HL-60 (cell line): ENCODE results near the gene GAK.

Experiments used
- DNase-seq, 2 experiments: peaks; one replicate each; pipeline ENCODE4 v3.0.0-alpha.2; 2010 to 2020; ENCODE audit warnings: low read depth in 1 of 2, low spot score in 1 of 2
- H3K27ac ChIP-seq: fragments of 250-450 bp; sonication (Bioruptor Pico); replicated peaks from 2 replicates; pipeline ENCODE4 v1.5.1; 2020; ENCODE audit warnings: mild to moderate bottlenecking, moderate library complexity
- H3K27me3 ChIP-seq: fragments of 250-450 bp; sonication (Bioruptor Pico); 2 replicates; pipeline ENCODE4 v1.5.1; 2021; ENCODE audit warnings: mild to moderate bottlenecking, moderate library complexity; ENCODE audit not compliant: insufficient read depth, poor library complexity, severe bottlenecking
- H3K4me3 ChIP-seq: replicated peaks from 2 replicates; pipeline ENCODE4 v1.5.1; 2011; ENCODE audit warnings: mild to moderate bottlenecking, control low read depth, low read length; ENCODE audit not compliant: insufficient read depth
- GABPA ChIP-seq: IDR thresholded peaks from 2 replicates; pipeline ENCODE4 v1.6.1; 2012; ENCODE audit warnings: low read depth
- POLR2AphosphoS5 ChIP-seq: IDR thresholded peaks from 2 replicates; pipeline ENCODE4 v1.6.1; 2012; ENCODE audit warnings: low read depth
- SPI1 ChIP-seq: IDR thresholded peaks from 2 replicates; pipeline ENCODE4 v1.6.1; 2012; ENCODE audit warnings: low read depth, mild to moderate bottlenecking, borderline replicate concordance
- TF ChIP-seq, protein P1 (sequence below): IDR thresholded peaks from 2 replicates; pipeline ENCODE4 v1.6.1; 2012; ENCODE audit warnings: low read depth; ENCODE audit not compliant: insufficient replicate concordance
- TF ChIP-seq, protein P2 (sequence below): IDR thresholded peaks from one replicate; pipeline ENCODE4 v1.5.1; 2011; ENCODE audit warnings: low read length, control low read depth, inconsistent platforms; ENCODE audit not compliant: insufficient read depth

The GAK gene

DNA sequence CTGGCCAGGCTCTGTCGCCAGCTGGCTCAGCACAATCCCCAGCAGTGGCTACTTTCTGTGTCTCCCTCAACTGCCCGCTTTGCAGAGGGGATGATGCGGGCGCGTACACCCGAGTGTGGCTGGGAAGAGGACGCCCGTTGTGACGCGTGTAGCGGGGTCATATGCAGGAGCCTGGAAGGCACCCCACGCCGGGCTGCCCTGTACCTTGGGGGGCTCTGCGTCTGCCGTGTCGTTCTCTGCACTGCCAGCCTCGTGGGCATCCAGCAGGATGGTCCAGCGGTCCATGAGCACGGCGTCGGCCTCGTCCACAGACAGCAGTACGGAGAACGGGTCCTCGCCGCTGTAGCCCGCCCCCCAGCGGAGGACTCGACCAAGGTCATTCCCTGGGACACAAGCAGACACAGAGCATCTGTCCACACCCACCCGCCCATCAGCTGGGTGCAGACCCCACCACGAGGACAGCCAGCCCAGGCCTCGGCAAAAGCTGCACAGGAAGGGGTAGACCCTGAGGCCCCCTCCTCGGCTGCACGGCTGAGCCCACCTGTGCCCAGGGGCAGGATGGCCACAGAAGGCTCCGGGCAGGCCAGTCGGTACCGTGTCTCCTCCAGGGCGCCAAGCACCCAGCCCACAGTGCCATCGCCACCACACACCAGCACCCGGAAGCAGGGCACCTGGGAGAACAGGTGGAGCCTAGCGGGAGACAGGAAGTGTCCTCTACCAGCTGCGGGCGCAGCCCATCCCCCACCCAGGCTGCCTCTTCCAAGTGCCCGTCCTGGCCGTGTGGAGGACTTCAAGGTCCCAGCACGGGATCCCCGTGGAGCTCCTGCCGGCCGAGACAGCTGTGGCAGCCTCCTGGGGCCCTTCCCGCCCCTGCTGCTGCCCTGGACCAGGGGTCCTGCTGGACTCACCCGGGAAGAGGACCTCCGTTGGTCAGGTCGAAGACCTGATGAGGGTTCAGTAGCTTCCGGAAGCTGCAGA, 30.4 kb upstream of the GAK start:
- Histone ChIP-seq H3K27me3 (no peaks in the 10 kb centered on the region), H3K27ac (no peak overlapping the region), H3K4me3 (no peak overlapping the region)
- DNase-seq = no peak
- no peak for TF ChIP-seq POLR2AphosphoS5
- TF ChIP-seq, protein P1, sequence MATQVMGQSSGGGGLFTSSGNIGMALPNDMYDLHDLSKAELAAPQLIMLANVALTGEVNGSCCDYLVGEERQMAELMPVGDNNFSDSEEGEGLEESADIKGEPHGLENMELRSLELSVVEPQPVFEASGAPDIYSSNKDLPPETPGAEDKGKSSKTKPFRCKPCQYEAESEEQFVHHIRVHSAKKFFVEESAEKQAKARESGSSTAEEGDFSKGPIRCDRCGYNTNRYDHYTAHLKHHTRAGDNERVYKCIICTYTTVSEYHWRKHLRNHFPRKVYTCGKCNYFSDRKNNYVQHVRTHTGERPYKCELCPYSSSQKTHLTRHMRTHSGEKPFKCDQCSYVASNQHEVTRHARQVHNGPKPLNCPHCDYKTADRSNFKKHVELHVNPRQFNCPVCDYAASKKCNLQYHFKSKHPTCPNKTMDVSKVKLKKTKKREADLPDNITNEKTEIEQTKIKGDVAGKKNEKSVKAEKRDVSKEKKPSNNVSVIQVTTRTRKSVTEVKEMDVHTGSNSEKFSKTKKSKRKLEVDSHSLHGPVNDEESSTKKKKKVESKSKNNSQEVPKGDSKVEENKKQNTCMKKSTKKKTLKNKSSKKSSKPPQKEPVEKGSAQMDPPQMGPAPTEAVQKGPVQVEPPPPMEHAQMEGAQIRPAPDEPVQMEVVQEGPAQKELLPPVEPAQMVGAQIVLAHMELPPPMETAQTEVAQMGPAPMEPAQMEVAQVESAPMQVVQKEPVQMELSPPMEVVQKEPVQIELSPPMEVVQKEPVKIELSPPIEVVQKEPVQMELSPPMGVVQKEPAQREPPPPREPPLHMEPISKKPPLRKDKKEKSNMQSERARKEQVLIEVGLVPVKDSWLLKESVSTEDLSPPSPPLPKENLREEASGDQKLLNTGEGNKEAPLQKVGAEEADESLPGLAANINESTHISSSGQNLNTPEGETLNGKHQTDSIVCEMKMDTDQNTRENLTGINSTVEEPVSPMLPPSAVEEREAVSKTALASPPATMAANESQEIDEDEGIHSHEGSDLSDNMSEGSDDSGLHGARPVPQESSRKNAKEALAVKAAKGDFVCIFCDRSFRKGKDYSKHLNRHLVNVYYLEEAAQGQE = no peak
- TF ChIP-seq, protein P2, sequence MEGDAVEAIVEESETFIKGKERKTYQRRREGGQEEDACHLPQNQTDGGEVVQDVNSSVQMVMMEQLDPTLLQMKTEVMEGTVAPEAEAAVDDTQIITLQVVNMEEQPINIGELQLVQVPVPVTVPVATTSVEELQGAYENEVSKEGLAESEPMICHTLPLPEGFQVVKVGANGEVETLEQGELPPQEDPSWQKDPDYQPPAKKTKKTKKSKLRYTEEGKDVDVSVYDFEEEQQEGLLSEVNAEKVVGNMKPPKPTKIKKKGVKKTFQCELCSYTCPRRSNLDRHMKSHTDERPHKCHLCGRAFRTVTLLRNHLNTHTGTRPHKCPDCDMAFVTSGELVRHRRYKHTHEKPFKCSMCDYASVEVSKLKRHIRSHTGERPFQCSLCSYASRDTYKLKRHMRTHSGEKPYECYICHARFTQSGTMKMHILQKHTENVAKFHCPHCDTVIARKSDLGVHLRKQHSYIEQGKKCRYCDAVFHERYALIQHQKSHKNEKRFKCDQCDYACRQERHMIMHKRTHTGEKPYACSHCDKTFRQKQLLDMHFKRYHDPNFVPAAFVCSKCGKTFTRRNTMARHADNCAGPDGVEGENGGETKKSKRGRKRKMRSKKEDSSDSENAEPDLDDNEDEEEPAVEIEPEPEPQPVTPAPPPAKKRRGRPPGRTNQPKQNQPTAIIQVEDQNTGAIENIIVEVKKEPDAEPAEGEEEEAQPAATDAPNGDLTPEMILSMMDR = no peak
- no peak for TF ChIP-seq GABPA
- no peak for TF ChIP-seq SPI1

DNA sequence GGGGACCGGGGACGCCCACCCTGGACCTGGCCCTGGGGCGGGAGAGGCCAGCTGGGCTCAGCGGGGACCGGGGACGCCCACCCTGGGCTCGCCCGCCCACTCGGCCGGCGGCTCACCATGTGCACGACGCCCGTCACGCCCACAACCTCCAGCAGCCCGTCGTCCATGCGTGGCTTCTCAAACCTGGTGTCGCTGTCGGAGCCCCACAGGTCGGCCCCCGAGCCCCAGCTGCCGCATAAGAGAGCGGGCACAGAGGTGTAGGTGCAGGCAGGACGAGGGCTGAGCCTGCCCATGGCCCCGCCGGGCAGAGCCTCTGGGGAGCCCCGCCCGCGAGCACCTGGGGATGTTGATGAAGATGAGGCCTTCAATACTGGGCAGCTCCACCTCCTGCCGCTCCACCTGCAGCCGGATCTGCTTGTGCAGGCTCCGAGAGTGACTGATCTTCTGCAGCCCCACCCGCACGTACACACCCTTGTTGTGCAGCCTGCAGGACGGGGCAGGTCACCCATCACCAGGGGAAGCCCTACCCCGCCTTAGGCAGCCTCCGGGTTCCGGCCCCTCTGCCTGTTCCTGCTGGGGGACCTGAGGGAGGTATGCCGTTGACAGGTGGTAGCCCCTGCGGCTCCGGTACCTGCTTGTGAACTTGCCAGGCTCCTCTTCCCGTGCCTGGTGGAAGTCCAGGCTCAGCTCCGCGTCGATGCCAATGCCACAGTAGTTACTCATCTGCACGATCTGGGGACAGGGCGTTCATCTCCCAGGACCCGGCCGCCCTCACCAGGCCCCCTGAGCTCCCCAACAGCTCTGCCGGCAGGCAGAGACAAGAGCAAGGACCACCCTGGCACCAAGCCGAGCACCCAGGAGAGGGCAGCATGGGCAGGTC, 29.5 kb upstream of the GAK start:
- TF ChIP-seq, protein P2 = no peak
- TF ChIP-seq POLR2AphosphoS5 = no peak
- no peak for TF ChIP-seq GABPA
- TF ChIP-seq, protein P1 = no peak
- TF ChIP-seq SPI1 = no peak
- no peak overlapping the region for H3K27ac ChIP-seq
- no peaks in the 10 kb centered on the region for H3K27me3 ChIP-seq
- H3K4me3 ChIP-seq = no peak overlapping the region
- no peak for DNase-seq

DNA sequence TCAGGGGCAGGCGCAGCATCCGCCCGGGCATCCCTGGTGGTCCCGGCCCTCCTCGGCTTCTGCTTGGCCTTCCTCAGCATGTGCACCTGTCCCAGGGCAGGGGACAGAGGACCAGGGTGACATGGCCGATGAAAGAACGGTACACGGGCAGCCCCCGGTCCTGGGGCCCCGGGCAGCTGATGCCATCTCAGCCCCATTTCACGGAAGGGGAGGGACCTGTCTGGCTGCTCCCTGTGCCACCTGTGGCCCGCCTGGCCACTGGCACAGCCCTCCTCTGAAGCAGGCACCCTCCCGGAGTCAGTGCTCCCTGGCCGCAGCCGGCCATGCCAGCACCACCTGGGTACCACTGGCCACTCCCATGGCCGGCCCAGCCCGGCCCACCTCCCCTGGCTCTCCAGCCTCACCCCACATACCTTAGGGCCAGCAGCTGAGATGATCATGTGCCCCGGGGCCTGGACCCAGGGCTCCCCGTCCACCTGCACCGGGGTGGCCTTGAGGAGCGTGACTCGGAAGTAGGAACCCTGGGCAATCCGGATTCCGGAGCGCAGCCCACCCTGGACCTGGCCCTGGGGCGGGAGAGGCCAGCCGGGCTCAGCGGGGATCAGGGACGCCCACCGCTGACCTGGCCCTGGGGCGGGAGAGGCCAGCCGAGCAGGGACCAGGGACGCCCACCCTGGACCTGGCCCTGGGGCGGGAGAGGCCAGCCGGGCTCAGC, 28.7 kb upstream of the GAK start:
- Histone ChIP-seq H3K27me3 (no peaks in the 10 kb centered on the region), H3K4me3 (no peak overlapping the region), H3K27ac (no peak overlapping the region)
- no peak for DNase-seq
- TF ChIP-seq, protein P1 = no peak
- TF ChIP-seq SPI1 (no peak), POLR2AphosphoS5 (no peak), GABPA (no peak)
- TF ChIP-seq, protein P2 = no peak
